ENCODE results near the gene RRAGC. TPM values are rescaled to one million over a fixed set of nuclear protein-coding genes. Genes with fewer than 3 reads are reported as not detected.

The RRAGC gene
- total and polyA plus RNA-seq, 9 of the 15 experiments (the other 6 are each of a cell fraction or from before 2014, with no cell fraction given), result 3.9 to 16.9 (median 10.9) TPM

DNA sequence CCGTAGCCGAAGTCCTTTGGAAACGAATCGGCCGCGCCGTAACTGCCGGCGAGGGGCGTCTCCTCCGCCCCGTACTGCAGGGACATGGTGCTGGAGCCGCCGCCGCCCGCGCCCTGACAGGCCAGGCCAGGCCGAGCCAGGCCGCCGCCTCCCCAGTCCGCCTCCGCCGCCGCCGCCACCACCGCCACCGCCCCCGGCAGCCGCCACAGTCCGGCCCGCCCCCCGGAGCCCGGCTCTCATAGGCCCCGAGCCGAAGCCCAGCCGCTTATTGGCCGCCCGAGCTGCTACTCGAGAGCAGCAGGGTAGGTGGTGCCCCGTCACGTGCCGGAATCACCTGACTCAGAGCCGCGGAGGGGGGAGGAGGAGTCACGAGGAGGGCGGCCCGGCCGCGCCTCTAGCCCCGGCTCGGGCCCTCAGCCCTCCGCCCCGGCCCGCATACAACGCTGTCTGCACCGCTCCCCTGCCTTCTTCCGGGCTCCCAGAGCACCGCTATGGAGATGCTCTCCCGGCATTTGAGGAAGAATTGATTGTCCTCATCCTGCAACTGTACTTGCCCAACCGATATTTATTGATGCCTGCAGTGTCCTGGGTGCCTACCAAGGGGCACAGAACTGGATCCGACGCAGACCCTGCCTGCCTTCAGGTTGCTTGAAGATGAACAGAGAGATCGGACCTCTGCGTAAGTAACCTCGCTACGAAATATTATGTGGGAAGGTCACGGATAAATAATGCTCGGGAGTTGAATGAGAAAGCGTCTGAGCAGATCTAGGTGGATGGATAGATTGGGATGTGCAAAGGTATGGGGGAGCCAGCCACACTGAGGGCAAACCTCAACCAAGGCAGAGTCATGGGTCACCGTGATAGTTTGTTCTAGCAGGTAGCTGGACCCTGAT is at the start of gene RRAGC (continued):
- no peak for TF ChIP-seq ZNF445 (CRISPR knock-in tag; IDR thresholded peaks at IDR 0.05; ENCODE audit: low read depth)
- TF ChIP-seq, protein P1, sequence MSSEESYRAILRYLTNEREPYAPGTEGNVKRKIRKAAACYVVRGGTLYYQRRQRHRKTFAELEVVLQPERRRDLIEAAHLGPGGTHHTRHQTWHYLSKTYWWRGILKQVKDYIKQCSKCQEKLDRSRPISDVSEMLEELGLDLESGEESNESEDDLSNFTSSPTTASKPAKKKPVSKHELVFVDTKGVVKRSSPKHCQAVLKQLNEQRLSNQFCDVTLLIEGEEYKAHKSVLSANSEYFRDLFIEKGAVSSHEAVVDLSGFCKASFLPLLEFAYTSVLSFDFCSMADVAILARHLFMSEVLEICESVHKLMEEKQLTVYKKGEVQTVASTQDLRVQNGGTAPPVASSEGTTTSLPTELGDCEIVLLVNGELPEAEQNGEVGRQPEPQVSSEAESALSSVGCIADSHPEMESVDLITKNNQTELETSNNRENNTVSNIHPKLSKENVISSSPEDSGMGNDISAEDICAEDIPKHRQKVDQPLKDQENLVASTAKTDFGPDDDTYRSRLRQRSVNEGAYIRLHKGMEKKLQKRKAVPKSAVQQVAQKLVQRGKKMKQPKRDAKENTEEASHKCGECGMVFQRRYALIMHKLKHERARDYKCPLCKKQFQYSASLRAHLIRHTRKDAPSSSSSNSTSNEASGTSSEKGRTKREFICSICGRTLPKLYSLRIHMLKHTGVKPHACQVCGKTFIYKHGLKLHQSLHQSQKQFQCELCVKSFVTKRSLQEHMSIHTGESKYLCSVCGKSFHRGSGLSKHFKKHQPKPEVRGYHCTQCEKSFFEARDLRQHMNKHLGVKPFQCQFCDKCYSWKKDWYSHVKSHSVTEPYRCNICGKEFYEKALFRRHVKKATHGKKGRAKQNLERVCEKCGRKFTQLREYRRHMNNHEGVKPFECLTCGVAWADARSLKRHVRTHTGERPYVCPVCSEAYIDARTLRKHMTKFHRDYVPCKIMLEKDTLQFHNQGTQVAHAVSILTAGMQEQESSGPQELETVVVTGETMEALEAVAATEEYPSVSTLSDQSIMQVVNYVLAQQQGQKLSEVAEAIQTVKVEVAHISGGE (CRISPR knock-in tag; IDR thresholded peaks at IDR 0.05), result peak in 1 of 3 experiments; percentile 36; a peak in 1 of 6 replicates
- TF ChIP-seq, protein P2, sequence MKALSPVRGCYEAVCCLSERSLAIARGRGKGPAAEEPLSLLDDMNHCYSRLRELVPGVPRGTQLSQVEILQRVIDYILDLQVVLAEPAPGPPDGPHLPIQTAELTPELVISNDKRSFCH (CRISPR knock-in tag; IDR thresholded peaks at IDR 0.05), result no peak
- TF ChIP-seq, protein P2 (tag; IDR thresholded peaks at IDR 0.05), result 0 out of 2 replicates have a peak, but pooled peaks have one; percentile 33
- TF ChIP-seq, protein P3, sequence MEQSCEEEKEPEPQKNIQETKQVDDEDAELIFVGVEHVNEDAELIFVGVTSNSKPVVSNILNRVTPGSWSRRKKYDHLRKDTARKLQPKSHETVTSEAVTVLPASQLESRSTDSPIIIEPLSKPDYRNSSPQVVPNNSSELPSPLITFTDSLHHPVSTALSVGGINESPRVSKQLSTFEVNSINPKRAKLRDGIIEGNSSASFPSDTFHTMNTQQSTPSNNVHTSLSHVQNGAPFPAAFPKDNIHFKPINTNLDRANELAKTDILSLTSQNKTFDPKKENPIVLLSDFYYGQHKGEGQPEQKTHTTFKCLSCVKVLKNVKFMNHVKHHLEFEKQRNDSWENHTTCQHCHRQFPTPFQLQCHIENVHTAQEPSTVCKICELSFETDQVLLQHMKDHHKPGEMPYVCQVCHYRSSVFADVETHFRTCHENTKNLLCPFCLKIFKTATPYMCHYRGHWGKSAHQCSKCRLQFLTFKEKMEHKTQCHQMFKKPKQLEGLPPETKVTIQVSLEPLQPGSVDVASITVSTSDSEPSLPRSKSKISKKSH (CRISPR knock-in tag; IDR thresholded peaks at IDR 0.05), result no peak
- TF ChIP-seq, protein P4, sequence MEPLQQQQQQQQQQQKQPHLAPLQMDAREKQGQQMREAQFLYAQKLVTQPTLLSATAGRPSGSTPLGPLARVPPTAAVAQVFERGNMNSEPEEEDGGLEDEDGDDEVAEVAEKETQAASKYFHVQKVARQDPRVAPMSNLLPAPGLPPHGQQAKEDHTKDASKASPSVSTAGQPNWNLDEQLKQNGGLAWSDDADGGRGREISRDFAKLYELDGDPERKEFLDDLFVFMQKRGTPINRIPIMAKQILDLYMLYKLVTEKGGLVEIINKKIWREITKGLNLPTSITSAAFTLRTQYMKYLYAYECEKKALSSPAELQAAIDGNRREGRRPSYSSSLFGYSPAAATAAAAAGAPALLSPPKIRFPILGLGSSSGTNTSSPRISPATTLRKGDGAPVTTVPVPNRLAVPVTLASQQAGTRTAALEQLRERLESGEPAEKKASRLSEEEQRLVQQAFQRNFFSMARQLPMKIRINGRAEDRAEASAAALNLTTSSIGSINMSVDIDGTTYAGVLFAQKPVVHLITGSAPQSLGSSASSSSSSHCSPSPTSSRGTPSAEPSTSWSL (CRISPR knock-in tag; IDR thresholded peaks at IDR 0.05; ENCODE audit: borderline replicate concordance), result 0 out of 2 replicates have a peak, but pooled peaks have one; percentile 76
- TF ChIP-seq, protein P5, sequence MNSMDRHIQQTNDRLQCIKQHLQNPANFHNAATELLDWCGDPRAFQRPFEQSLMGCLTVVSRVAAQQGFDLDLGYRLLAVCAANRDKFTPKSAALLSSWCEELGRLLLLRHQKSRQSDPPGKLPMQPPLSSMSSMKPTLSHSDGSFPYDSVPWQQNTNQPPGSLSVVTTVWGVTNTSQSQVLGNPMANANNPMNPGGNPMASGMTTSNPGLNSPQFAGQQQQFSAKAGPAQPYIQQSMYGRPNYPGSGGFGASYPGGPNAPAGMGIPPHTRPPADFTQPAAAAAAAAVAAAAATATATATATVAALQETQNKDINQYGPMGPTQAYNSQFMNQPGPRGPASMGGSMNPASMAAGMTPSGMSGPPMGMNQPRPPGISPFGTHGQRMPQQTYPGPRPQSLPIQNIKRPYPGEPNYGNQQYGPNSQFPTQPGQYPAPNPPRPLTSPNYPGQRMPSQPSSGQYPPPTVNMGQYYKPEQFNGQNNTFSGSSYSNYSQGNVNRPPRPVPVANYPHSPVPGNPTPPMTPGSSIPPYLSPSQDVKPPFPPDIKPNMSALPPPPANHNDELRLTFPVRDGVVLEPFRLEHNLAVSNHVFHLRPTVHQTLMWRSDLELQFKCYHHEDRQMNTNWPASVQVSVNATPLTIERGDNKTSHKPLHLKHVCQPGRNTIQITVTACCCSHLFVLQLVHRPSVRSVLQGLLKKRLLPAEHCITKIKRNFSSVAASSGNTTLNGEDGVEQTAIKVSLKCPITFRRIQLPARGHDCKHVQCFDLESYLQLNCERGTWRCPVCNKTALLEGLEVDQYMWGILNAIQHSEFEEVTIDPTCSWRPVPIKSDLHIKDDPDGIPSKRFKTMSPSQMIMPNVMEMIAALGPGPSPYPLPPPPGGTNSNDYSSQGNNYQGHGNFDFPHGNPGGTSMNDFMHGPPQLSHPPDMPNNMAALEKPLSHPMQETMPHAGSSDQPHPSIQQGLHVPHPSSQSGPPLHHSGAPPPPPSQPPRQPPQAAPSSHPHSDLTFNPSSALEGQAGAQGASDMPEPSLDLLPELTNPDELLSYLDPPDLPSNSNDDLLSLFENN (IDR thresholded peaks at IDR 0.05; ENCODE audit: low read depth in 2 of 2, low read length in 2 of 2), result 0 out of 4 replicates have a peak, but pooled peaks of 1 of the 2 experiments have one; percentile 47
- no peak for TF ChIP-seq ZNF274 (IDR thresholded peaks at IDR 0.05; ENCODE audit: borderline replicate concordance, low read depth, low read length)
- TF ChIP-seq MAFF (IDR thresholded peaks at IDR 0.05; ENCODE audit: low read length), result no peak
- no peak for TF ChIP-seq HNRNPUL1 (IDR thresholded peaks at IDR 0.05; ENCODE audit: low read length)
- TF ChIP-seq ZNF444 (CRISPR knock-in tag; IDR thresholded peaks at IDR 0.05), result no peak
- TF ChIP-seq ARHGAP35 (IDR thresholded peaks at IDR 0.05; ENCODE audit: partially characterized antibody), result no peak
- 0 out of 2 replicates have a peak, but pooled peaks have one; percentile 13 for TF ChIP-seq ZBED1 (IDR thresholded peaks at IDR 0.05)
- peak; percentile 76 for TF ChIP-seq ATF7 (IDR thresholded peaks at IDR 0.05)
- no peak for TF ChIP-seq SNIP1 (IDR thresholded peaks at IDR 0.05; ENCODE audit: low read depth)
- TF ChIP-seq YBX1 (IDR thresholded peaks at IDR 0.05), result no peak
